Trophoblast cell (in vitro differentiated cells and primary cell): ENCODE data around the gene XKR7.

ENCODE experiments used
- DNase-seq, 2 donors: peaks; one replicate each; pipeline ENCODE4 v3.0.0-alpha.2; 2016
- H2AFZ ChIP-seq: 2 replicates; pipeline ENCODE4 v1.6.1; 2013; ENCODE audit warnings: low read length, moderate library complexity, mild to moderate bottlenecking; ENCODE audit not compliant: insufficient read depth, poor library complexity
- H2AK5ac ChIP-seq: 2 replicates; pipeline ENCODE4 v1.6.1; 2013; ENCODE audit warnings: mild to moderate bottlenecking, low read length
- H2BK120ac ChIP-seq: 2 replicates; pipeline ENCODE4 v1.6.1; 2013; ENCODE audit warnings: low read length, mild to moderate bottlenecking, moderate library complexity; ENCODE audit not compliant: insufficient read depth, poor library complexity
- H2BK12ac ChIP-seq: 2 replicates; pipeline ENCODE4 v1.6.1; 2013; ENCODE audit warnings: mild to moderate bottlenecking, low read length, moderate library complexity
- H2BK5ac ChIP-seq: 2 replicates; pipeline ENCODE4 v1.6.1; 2013; ENCODE audit warnings: low read length, low read depth, moderate library complexity, mild to moderate bottlenecking; ENCODE audit not compliant: poor library complexity
- H3K14ac ChIP-seq: 2 replicates; pipeline ENCODE4 v1.6.1; 2013; ENCODE audit warnings: mild to moderate bottlenecking, low read length
- H3K18ac ChIP-seq: 2 replicates; pipeline ENCODE4 v1.6.1; 2013; ENCODE audit warnings: mild to moderate bottlenecking, low read length
- H3K23ac ChIP-seq: 2 replicates; pipeline ENCODE4 v1.6.1; 2013; ENCODE audit warnings: low read length
- H3K27ac ChIP-seq: 2 replicates; pipeline ENCODE4 v1.5.1; 2013; ENCODE audit warnings: low read depth, mild to moderate bottlenecking, inconsistent platforms, low read length, moderate library complexity
- H3K27me3 ChIP-seq: 2 replicates; pipeline ENCODE4 v1.6.1; 2013; ENCODE audit warnings: inconsistent platforms, mild to moderate bottlenecking, low read length, moderate library complexity; ENCODE audit not compliant: insufficient read depth
- H3K36me3 ChIP-seq, 2 experiments: 1 replicate in 1 of 2; 2 replicates in 1 of 2; pipeline ENCODE4 v1.6.1; 2013; ENCODE audit warnings: low read length in 2 of 2, mild to moderate bottlenecking in 2 of 2, moderate library complexity in 1 of 2; ENCODE audit not compliant: insufficient read depth in 2 of 2, control insufficient read depth in 1 of 2
- H3K4ac ChIP-seq: 2 replicates; pipeline ENCODE4 v1.6.1; 2013; ENCODE audit warnings: low read depth, mild to moderate bottlenecking, low read length, moderate library complexity
- H3K4me1 ChIP-seq, 2 experiments: 1 replicate in 1 of 2; 2 replicates in 1 of 2; pipeline ENCODE4 v1.6.1; 2013; ENCODE audit warnings: low read length in 2 of 2, mild to moderate bottlenecking in 2 of 2, moderate library complexity in 1 of 2; ENCODE audit not compliant: insufficient read depth in 2 of 2, control insufficient read depth in 1 of 2
- H3K4me2 ChIP-seq: 2 replicates; pipeline ENCODE4 v1.6.1; 2013; ENCODE audit warnings: inconsistent platforms, mild to moderate bottlenecking, low read length, moderate library complexity
- H3K4me3 ChIP-seq: 2 replicates; pipeline ENCODE4 v1.5.1; 2013; ENCODE audit warnings: mild to moderate bottlenecking, low read depth, low read length, inconsistent platforms
- H3K79me1 ChIP-seq: one replicate; pipeline ENCODE4 v1.6.1; 2013; ENCODE audit warnings: low read length
- H3K79me2 ChIP-seq: 2 replicates; pipeline ENCODE4 v1.6.1; 2013; ENCODE audit warnings: low read length, mild to moderate bottlenecking; ENCODE audit not compliant: control insufficient read depth, insufficient read depth, poor library complexity
- H3K9ac ChIP-seq: 2 replicates; pipeline ENCODE4 v1.6.1; 2013; ENCODE audit warnings: mild to moderate bottlenecking, low read length
- H3K9me3 ChIP-seq: 2 replicates; pipeline ENCODE4 v1.6.1; 2013; ENCODE audit warnings: low read depth, mild to moderate bottlenecking, control low read depth, inconsistent platforms, low read length; ENCODE audit not compliant: insufficient read depth
- H4K12ac ChIP-seq: 2 replicates; pipeline ENCODE4 v1.6.1; 2013; ENCODE audit warnings: low read depth, mild to moderate bottlenecking, low read length, moderate library complexity
- H4K8ac ChIP-seq: 2 replicates; pipeline ENCODE4 v1.6.1; 2013; ENCODE audit warnings: low read depth, mild to moderate bottlenecking, low read length, moderate library complexity
- H4K91ac ChIP-seq: one replicate; pipeline ENCODE4 v1.6.1; 2013; ENCODE audit warnings: low read depth, mild to moderate bottlenecking, low read length, moderate library complexity
- WGBS: extraction: QIAGEN DNeasy Blood & Tissue Kit; methylation state at CpG from one replicate; pipeline ENCODE4 v1.1.7; 2013; ENCODE audit warnings: missing lambda C conversion rate; ENCODE audit not compliant: insufficient read length, insufficient coverage; ENCODE audit errors: extremely low coverage; 5-methylcytosine and 5-hydroxymethylcytosine counted together

The XKR7 gene

GRCh38 chr20:31979713-31980426 is 11.9 kb downstream of the XKR7 start:
- Histone ChIP-seq H2BK120ac (no peak overlapping the region), H3K14ac (no peak overlapping the region), H3K27me3 (no peaks in the 10 kb centered on the region), H4K91ac (no peak overlapping the region), H2BK12ac (no peak overlapping the region), H3K4me2 (no peak overlapping the region), H3K27ac (no peak overlapping the region), H2AK5ac (no peak overlapping the region), H4K8ac (no peak overlapping the region), H3K9ac (no peak overlapping the region), H3K36me3 (no peaks in the 10 kb centered on the region), H4K12ac (no peak overlapping the region), H3K4me3 (no peak overlapping the region), H3K18ac (no peak overlapping the region), H3K4me1 (peaks cover 6 to 11% of the 10 kb centered on the region in 2 experiments), H3K79me2 (no peaks in the 10 kb centered on the region), H2BK5ac (no peak overlapping the region), H3K9me3 (no peaks in the 10 kb centered on the region), H3K4ac (no peak overlapping the region), H2AFZ (no peak overlapping the region), H3K79me1 (no peaks in the 10 kb centered on the region), H3K23ac (no peak overlapping the region)
- no CpG with 5 or more reads among the region's 6 CpGs for WGBS
- DNase-seq = peak in 1 of 2 donors; percentile 41

DNA sequence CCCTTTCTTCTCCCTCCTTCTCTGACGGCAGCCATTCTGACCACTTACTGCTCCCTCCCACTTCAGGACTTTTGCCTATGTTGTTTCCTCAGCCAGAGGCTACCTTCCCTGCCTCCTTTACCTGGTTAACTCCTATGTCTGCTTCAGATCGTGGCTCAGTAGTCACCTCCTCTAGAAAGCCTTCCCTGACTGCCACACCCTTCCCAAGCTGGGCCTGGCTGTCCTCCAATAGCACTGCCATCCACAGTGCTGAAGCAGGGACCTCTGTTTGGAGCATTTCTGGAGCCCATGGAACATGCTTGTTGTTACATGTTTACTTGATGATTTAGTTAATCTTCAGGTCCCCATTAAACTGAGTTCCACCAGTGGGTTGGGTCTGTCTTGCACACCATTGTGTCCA is 13.8 kb downstream of the XKR7 start:
- no peak overlapping the region for H2AFZ ChIP-seq
- no peak overlapping the region for H4K8ac ChIP-seq
- no CpG with 5 or more reads among the region's 2 CpGs for WGBS
- no peak overlapping the region for H2AK5ac ChIP-seq
- no peak overlapping the region for H3K4me2 ChIP-seq
- peak overlapping the region; percentile 8 for H3K23ac ChIP-seq
- no peak for DNase-seq
- H3K4ac ChIP-seq = no peak overlapping the region
- H3K18ac ChIP-seq = no peak overlapping the region
- H2BK12ac ChIP-seq = no peak overlapping the region
- no peaks in the 10 kb centered on the region for H3K79me2 ChIP-seq
- H2BK120ac ChIP-seq = no peak overlapping the region
- peaks cover 2 to 6% of the 10 kb centered on the region in 2 experiments for H3K4me1 ChIP-seq
- H3K27ac ChIP-seq = no peak overlapping the region
- no peak overlapping the region for H3K14ac ChIP-seq
- no peaks in the 10 kb centered on the region for H3K36me3 ChIP-seq
- no peaks in the 10 kb centered on the region for H3K79me1 ChIP-seq
- H3K9ac ChIP-seq = no peak overlapping the region
- H2BK5ac ChIP-seq = no peak overlapping the region
- H4K91ac ChIP-seq = no peak overlapping the region
- H3K27me3 ChIP-seq = no peaks in the 10 kb centered on the region
- H4K12ac ChIP-seq = no peak overlapping the region
- no peak overlapping the region for H3K4me3 ChIP-seq
- H3K9me3 ChIP-seq = no peaks in the 10 kb centered on the region

GRCh38 chr20:31984981-31985471 is 17.1 kb downstream of the XKR7 start:
- H3K27ac ChIP-seq = no peak overlapping the region
- H3K9me3 ChIP-seq = no peaks in the 10 kb centered on the region
- no peak overlapping the region for H3K4me2 ChIP-seq
- no peak overlapping the region for H4K91ac ChIP-seq
- no CpG with 5 or more reads among the region's 6 CpGs for WGBS
- no peaks in the 10 kb centered on the region for H3K79me1 ChIP-seq
- H3K18ac ChIP-seq = no peak overlapping the region
- no peak overlapping the region for H2BK120ac ChIP-seq
- H3K36me3 ChIP-seq = no peaks in the 10 kb centered on the region
- no peak overlapping the region for H3K4ac ChIP-seq
- no peak overlapping the region for H2AFZ ChIP-seq
- peaks cover 0 to 9% of the 10 kb centered on the region in 2 experiments for H3K4me1 ChIP-seq
- no peak overlapping the region for H2BK12ac ChIP-seq
- no peaks in the 10 kb centered on the region for H3K79me2 ChIP-seq
- H3K9ac ChIP-seq = no peak overlapping the region
- no peak overlapping the region for H3K4me3 ChIP-seq
- no peak overlapping the region for H2AK5ac ChIP-seq
- no peak overlapping the region for H3K23ac ChIP-seq
- no peak overlapping the region for H2BK5ac ChIP-seq
- no peaks in the 10 kb centered on the region for H3K27me3 ChIP-seq
- H4K12ac ChIP-seq = no peak overlapping the region
- no peak for DNase-seq
- H4K8ac ChIP-seq = no peak overlapping the region
- H3K14ac ChIP-seq = no peak overlapping the region

DNA sequence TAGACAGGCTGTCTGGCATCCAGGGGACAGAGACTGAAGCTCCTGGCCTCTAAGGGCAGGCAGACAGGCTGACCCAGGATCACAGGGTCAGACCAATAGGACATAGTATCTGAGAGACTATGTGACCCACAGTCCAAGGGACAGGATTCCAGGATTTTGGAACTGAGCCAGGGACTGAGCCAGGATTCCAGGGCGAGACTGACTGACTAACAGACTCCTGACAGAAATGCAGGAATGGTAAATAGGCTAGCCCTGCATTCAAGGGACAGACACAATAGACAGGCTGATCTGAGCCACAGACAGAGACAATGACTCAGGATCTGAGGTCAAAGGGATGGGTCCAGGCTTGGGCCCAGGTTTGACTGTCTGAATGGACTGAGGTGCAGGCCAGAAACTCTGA is 19.8 kb downstream of the XKR7 start:
- Histone ChIP-seq H2AFZ (no peak overlapping the region), H3K27ac (no peak overlapping the region), H2BK5ac (no peak overlapping the region), H3K4me2 (no peak overlapping the region), H3K36me3 (no peaks in the 10 kb centered on the region), H3K9me3 (no peaks in the 10 kb centered on the region), H3K4me3 (no peak overlapping the region), H4K12ac (no peak overlapping the region), H2BK120ac (no peak overlapping the region), H3K14ac (no peak overlapping the region), H3K79me1 (no peaks in the 10 kb centered on the region), H2AK5ac (no peak overlapping the region), H4K91ac (no peak overlapping the region), H3K4ac (no peak overlapping the region), H3K79me2 (no peaks in the 10 kb centered on the region), H3K4me1 (peaks cover 0 to 5% of the 10 kb centered on the region in 2 experiments), H3K27me3 (no peaks in the 10 kb centered on the region), H3K9ac (no peak overlapping the region), H3K18ac (no peak overlapping the region), H3K23ac (no peak overlapping the region), H2BK12ac (no peak overlapping the region), H4K8ac (no peak overlapping the region)
- no CpG with 5 or more reads among the region's 1 CpG for WGBS
- DNase-seq = peak; percentile 74 to 75
